Spleen (tissue), 7 donors: ENCODE measurements around the gene IL17C.
A peak's percentile ranks its signal among the peaks of the same experiment; 100 is the strongest.

Experiments
- POLR2A ChIP-seq, 3 donors: fragments of 450-650 bp; IDR thresholded peaks; one replicate each; pipeline ENCODE4 v1.5.1; 2017; ENCODE audit warnings: antibody characterized with exemption in 3 of 3, mild to moderate bottlenecking in 1 of 3
- POLR2AphosphoS5 ChIP-seq, 3 donors: sonication (generic); formaldehyde crosslinking; IDR thresholded peaks; one replicate each; pipeline ENCODE4 v1.5.1; 2017; ENCODE audit warnings: antibody characterized with exemption in 3 of 3
- TF ChIP-seq, protein P1 (sequence below), 11 experiments: fragments of 200-600 bp in 7 of 11; fragments of 450-650 bp in 4 of 11; sonication (generic) in 4 of 11; IDR thresholded peaks in 8 of 11; conservative IDR thresholded peaks in 3 of 11; 1 replicate in 7 of 11; 2 replicates in 4 of 11; pipeline versions ENCODE4 v1.4.0 to v1.8.0; 2016 to 2021; ENCODE audit warnings: antibody characterized with exemption in 11 of 11, inconsistent platforms in 4 of 11, mild to moderate bottlenecking in 1 of 11
- donor health status: DM: no; HTN: no; CAD: no; lungs with moderate emphysema.
- donor health status: DM: no; HTN: no; CAD: no.
- donor health status: DM: no; HTN: no; CAD: no.

DNA sequence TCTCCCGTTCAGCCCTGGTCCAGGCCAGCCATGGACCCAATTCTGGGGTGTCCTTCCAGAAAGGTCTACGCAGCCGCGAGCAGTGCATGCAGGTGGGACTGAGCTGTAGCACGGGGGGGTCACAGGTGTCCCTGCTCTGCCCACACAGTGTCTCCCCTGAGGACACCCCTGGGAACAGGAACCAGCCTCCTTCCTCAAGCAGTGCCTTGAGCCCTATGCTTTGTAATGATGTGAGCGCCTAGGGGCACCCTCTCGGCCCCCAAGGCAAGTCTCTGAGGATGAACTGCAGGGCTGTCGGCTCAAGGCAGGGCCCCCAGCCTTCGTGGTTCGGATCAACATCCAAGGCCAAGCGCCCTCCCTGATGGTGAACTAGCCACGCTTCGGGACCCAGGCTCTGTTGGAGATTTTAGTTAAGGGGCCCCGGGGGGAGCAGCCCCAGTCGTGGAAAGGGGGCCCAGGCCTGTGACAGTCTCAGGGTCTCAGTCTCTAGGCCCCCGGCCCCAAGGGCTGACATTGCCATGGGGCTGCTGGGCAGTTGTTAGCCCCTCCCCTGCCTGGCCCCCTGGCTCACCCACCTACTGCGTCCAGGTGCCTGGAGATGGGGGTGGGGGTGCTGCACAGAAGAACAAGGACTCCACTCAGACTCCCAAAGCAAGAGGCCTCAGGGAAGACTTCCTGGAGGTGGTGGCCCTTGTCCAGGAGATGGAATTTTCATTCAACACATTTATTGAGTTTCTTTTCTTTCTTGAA lies 2.3 kb downstream of the IL17C start:
- TF ChIP-seq, protein P1, sequence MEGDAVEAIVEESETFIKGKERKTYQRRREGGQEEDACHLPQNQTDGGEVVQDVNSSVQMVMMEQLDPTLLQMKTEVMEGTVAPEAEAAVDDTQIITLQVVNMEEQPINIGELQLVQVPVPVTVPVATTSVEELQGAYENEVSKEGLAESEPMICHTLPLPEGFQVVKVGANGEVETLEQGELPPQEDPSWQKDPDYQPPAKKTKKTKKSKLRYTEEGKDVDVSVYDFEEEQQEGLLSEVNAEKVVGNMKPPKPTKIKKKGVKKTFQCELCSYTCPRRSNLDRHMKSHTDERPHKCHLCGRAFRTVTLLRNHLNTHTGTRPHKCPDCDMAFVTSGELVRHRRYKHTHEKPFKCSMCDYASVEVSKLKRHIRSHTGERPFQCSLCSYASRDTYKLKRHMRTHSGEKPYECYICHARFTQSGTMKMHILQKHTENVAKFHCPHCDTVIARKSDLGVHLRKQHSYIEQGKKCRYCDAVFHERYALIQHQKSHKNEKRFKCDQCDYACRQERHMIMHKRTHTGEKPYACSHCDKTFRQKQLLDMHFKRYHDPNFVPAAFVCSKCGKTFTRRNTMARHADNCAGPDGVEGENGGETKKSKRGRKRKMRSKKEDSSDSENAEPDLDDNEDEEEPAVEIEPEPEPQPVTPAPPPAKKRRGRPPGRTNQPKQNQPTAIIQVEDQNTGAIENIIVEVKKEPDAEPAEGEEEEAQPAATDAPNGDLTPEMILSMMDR (IDR thresholded peaks at IDR 0.05 in 8 of 11, conservative IDR thresholded peaks at IDR 0.05 in 3 of 11), result no peak
- TF ChIP-seq POLR2AphosphoS5 (IDR thresholded peaks at IDR 0.05), result peak; percentile 73 to 83 (median 76)
- TF ChIP-seq POLR2A (IDR thresholded peaks at IDR 0.05), result no peak
